ENCODE measurements around the gene UBE3A. TPM values are rescaled to one million over a fixed set of nuclear protein-coding genes. Genes with fewer than 3 reads are reported as not detected.

UBE3A gene
- total and polyA plus RNA-seq, 2 donors from 2014 or later, result 22.3 to 103 TPM

GRCh38 chr15:25437777-25438600 lies 835 bp downstream of the UBE3A start:
- H3K36me3 ChIP-seq (ENCODE audit: control insufficient read depth in 2 of 3, insufficient read depth in 3 of 3, low read length in 3 of 3), result no peaks in the 10 kb centered on the region
- TF ChIP-seq CTCF (IDR thresholded peaks at IDR 0.05; ENCODE audit: borderline replicate concordance, extremely low read depth, insufficient read depth), result peak; percentile 42
- H3K4me3 ChIP-seq (ENCODE audit: low read length in 3 of 3), result peak overlapping the region; percentile 80 to 87 (median 86)
- no peaks in the 10 kb centered on the region for H3K27me3 ChIP-seq (ENCODE audit: control insufficient read depth, insufficient read depth, low read length)
- peaks cover 3 to 21% (median 8%) of the 10 kb centered on the region in 3 donors for H3K4me1 ChIP-seq (ENCODE audit: control insufficient read depth in 2 of 3, insufficient read depth in 2 of 3, low read depth in 1 of 3, low read length in 3 of 3)
- intact Hi-C loops (cut with DNase I), result no loop called here
- H3K27ac ChIP-seq (ENCODE audit: low read depth in 2 of 2, low read length in 2 of 2), result peak overlapping the region; percentile 93 to 94
- DNase-seq (peak; percentile 71 to 90 (median 81)), FAIRE-seq (no peak)
- H3K9ac ChIP-seq (ENCODE audit: low read length in 3 of 3), result peak overlapping the region; percentile 60 to 89 (median 89)
- H3K9me3 ChIP-seq (ENCODE audit: control insufficient read depth in 2 of 3, insufficient read depth in 1 of 3, low read length in 3 of 3), result no peaks in the 10 kb centered on the region

- H3K27ac ChIP-seq (ENCODE audit: low read depth in 2 of 2, low read length in 2 of 2), result peak overlapping the region in 1 of 2 donors; percentile 30
- no peak for TF ChIP-seq CTCF (IDR thresholded peaks at IDR 0.05; ENCODE audit: borderline replicate concordance, extremely low read depth, insufficient read depth)
- H3K9me3 ChIP-seq (ENCODE audit: control insufficient read depth in 2 of 3, insufficient read depth in 1 of 3, low read length in 3 of 3), result no peaks in the 10 kb centered on the region
- peak; percentile 76 for FAIRE-seq
- DNase-seq, result no peak
- peak overlapping the region in 2 of 3 donors; percentile 4 to 89 for H3K9ac ChIP-seq (ENCODE audit: low read length in 3 of 3)
- no peaks in the 10 kb centered on the region for H3K27me3 ChIP-seq (ENCODE audit: control insufficient read depth, insufficient read depth, low read length)
- H3K36me3 ChIP-seq (ENCODE audit: control insufficient read depth in 2 of 3, insufficient read depth in 3 of 3, low read length in 3 of 3), result no peaks in the 10 kb centered on the region
- H3K4me3 ChIP-seq (ENCODE audit: low read length in 3 of 3), result peak overlapping the region in 2 of 3 donors; percentile 86 to 87
- intact Hi-C loops (cut with DNase I), result no loop called here
- peaks cover 3 to 21% (median 8%) of the 10 kb centered on the region in 3 donors for H3K4me1 ChIP-seq (ENCODE audit: control insufficient read depth in 2 of 3, insufficient read depth in 2 of 3, low read depth in 1 of 3, low read length in 3 of 3)
These were observed 2.1 kb downstream of the UBE3A start for GRCh38 chr15:25436707-25437106.

- H3K4me1 ChIP-seq (ENCODE audit: control insufficient read depth in 2 of 3, insufficient read depth in 2 of 3, low read depth in 1 of 3, low read length in 3 of 3), result peaks cover 3 to 22% (median 8%) of the 10 kb centered on the region in 3 donors
- FAIRE-seq (no peak), DNase-seq (no peak)
- no peak overlapping the region for H3K4me3 ChIP-seq (ENCODE audit: low read length in 3 of 3)
- no peak overlapping the region for H3K9ac ChIP-seq (ENCODE audit: low read length in 3 of 3)
- no peaks in the 10 kb centered on the region for H3K9me3 ChIP-seq (ENCODE audit: control insufficient read depth in 2 of 3, insufficient read depth in 1 of 3, low read length in 3 of 3)
- no peaks in the 10 kb centered on the region for H3K27me3 ChIP-seq (ENCODE audit: control insufficient read depth, insufficient read depth, low read length)
- intact Hi-C loops (cut with DNase I), result no loop called here
- H3K27ac ChIP-seq (ENCODE audit: low read depth in 2 of 2, low read length in 2 of 2), result no peak overlapping the region
- H3K36me3 ChIP-seq (ENCODE audit: control insufficient read depth in 2 of 3, insufficient read depth in 3 of 3, low read length in 3 of 3), result no peaks in the 10 kb centered on the region
- no peak for TF ChIP-seq CTCF (IDR thresholded peaks at IDR 0.05; ENCODE audit: borderline replicate concordance, extremely low read depth, insufficient read depth)
These were observed 3.2 kb downstream of the UBE3A start for GRCh38 chr15:25435474-25436243.
